ENCODE measurements around the gene HGD.
"Not testable (repeated sequence)": the region's sequence is repeated elsewhere in the genome, so short reads cannot be mapped to it uniquely, and the experiment has no call there.

The HGD gene

DNA sequence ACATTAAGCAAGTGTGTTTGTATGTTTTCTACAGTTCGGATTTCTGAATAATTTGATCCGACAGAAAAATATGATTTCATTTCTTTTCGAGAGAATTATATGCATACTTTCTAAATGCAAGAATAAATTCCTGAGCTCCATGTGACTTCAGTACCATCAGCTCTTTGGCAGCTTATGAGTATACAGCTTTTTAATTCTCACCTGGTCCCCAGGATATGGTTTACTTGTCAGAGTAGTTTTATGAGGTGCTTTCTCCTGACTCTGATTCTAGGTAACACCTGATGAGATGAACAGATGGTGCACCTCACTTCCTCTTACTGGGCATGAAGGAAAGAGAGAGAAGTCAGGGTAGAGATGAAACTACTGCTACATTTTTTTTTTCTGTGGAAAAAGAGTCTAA lies 3.1 kb downstream of the HGD start:
- DNase-seq = no peak

- no peak for DNase-seq
These were observed 3.6 kb downstream of the HGD start for GRCh38 chr3:120678331-120678947.

DNA sequence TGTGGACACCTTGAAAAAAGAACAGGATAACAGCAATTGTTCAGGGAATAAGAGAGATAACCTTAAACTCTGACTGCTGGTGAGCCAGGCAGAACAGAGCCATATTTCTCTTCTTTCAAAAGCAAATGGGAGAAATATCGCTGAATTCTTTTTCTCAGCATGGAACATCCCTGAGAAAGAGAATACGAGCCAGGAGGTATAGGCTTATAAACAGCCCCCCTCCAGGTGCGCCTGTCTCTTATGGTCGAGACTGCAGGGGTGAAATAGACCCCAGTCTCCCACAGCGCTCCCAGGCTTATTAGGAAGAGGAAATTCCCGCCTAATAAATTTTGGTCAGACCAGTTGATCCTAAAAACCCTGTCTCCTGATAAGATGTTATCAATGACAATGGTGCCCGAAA lies 4.8 kb downstream of the HGD start:
- DNase-seq = not testable (repeated sequence)

DNA sequence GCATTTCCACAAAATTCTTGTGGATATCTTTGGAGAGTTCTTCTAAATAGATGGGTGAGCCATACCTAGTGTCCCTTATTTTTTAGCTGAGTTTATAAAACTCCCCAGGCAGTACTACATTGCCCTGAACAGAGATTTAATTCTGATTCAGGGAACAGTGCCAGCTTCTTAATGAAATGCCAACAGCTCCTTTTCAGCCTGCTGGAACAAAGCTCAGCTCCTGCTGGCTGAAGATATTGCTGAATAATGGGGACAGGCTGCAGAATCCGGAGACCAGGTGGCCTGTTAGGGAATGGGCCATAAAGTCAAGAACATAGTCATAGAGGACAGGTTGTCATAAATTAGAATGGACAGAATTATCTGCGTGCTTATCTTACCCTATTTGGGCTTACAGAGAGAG lies 8.9 kb downstream of the HGD start:
- no peak for DNase-seq

GRCh38 chr3:120670576-120670975 lies 11.5 kb downstream of the HGD start:
- DNase-seq = no peak

GRCh38 chr3:120664926-120665325 lies 17.1 kb downstream of the HGD start:
- DNase-seq = no peak

DNA sequence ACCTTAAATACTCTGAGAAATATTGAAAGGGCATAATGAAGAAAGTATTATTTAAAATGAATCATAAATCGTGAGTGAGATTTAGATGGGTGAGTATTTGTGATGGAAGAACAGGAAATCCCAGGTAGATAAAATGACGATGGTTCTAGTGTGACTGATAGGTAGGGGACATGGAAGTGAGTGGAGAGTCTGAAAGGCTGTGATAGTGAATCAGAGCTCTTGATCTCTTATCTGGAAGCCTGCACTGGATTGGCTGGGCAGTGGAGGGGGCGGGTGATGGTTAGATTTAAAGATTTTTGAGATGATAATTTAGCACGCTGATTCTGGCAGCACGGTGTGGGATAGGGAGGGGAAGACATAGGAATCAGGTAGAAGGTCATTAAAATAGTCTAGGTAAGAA lies 20.1 kb downstream of the HGD start:
- DNase-seq = no peak

- DNase-seq = no peak
These were observed 20.7 kb downstream of the HGD start for GRCh38 chr3:120661106-120661905.

DNA sequence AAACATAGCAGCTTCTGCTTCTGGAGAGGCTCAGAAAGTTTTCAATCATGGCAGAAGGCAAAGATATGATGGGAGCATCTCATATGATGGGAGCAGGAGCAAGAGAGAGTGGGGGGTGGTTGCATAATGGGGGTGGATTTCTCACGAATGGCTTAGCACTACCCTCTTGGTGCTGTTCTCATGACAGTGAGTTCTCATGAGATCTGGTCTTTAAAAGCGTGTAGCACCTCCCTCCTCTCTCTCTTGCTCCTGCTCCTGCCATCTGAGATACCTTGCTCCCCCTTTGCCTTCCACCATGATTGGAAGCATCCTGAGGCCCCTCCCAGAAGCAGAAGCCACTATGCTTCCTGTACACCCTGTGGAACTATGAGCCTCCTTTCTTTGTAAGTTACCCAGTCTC lies 22.2 kb downstream of the HGD start:
- DNase-seq = no peak

DNA sequence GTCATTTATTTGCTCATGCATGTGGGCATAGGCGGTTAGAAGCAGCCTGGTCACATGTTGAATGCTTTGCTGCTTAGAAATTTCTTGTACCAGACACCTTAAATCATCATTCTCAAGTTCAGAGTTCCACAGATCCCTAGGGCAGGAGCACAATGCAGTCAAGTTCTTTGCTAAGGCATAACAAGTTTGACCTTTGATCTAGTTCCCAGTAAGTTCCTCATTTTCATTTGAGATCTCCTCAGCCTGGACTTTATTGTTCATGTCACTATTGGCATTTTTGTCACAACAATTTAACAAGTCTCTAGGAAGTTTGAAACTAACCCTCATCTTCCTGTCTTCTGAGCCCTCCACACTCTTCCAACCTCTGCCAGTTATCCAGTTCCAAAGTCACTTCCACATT lies 22.8 kb downstream of the HGD start:
- no peak for DNase-seq

DNA sequence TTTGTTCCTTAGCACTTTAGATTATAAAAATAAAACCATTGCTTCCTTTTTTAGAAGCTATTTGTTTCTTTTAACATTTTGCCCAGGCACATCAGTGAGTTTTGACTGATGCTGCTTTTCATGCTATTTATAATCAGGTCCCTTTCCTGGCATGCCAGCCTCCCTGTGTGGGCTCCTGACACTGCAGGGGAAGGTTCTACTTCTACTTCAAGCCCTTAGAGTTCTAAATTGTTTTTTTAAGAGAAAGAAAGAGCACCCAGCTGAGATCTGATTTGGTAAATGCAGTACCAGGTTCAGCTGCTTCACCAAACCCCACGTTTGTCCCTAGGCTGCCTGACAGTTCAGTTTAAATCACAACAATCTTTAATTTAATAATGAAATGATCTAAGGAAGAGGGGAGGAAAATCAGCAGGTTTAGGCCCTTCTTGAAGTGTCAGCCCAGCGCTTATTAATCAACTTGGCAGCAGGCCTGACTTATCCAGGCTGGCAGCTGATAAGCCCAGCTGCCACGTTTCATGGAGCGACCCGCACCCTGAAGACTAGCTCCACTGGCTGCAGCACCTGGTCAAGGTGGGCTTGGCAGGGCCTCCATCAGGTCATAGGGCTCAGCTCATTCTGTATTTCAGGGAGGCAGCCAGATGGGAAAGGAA lies 29.0 kb downstream of the HGD start:
- no peak for DNase-seq

DNA sequence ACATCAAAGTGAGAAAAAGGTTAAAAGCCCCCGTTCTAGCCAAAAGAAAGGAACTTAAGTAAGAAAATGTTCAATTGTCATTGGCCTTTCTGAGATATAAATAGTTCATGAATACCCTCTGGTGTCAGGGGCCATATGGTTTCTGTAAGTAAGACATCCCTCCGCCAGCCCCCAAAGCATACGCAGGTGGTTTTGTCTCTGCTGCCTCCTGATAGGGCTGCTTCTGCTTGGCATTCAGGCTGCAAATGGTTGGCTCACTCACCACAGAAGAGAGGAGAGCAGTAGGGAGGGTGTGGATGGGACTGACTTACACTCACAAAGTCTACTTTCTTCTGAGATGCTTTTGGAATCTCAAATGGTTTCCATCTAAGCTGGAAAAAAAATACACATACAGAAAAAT lies 29.8 kb downstream of the HGD start:
- DNase-seq = no peak

DNA sequence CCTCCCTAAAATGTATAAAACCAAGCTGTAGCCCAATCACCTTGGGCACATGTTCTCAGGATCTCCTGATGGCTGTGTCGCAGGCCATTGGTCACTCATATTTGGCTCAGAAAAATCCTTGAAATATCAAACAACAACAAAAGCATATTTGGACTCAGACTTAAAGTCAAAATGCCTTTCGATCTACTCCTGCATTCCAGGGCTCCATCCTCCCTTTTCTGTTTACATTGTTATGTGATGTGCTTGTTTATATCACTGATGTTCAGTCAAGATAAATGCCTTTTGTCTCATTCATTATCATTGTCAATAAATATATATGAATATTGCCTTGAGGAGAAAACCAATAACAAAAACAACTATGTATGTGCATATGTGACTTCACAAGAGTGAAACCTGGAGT lies 31.7 kb downstream of the HGD start:
- no peak for DNase-seq

- no peak for DNase-seq
These were observed 32.2 kb downstream of the HGD start for GRCh38 chr3:120649830-120650233.

DNA sequence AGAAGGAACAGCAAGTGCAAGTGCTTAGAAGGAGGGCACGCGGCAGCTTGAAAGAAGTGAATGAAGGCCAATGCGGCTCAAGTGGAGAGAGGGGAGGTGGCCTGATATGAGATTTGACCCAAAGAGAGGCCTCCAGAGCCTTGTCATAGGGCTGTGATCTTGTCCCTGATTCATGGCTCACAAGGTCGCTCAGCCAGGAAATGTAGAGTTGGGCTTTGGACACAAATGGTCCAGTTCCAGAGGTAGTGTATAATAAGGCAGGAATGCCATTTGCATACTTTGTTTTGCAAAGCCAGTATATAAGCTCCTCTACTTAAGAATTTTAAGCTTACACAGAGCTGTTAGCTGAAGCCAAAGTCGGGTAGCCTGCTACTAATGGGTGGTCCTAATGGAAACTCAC lies 33.7 kb downstream of the HGD start:
- DNase-seq = no peak

DNA sequence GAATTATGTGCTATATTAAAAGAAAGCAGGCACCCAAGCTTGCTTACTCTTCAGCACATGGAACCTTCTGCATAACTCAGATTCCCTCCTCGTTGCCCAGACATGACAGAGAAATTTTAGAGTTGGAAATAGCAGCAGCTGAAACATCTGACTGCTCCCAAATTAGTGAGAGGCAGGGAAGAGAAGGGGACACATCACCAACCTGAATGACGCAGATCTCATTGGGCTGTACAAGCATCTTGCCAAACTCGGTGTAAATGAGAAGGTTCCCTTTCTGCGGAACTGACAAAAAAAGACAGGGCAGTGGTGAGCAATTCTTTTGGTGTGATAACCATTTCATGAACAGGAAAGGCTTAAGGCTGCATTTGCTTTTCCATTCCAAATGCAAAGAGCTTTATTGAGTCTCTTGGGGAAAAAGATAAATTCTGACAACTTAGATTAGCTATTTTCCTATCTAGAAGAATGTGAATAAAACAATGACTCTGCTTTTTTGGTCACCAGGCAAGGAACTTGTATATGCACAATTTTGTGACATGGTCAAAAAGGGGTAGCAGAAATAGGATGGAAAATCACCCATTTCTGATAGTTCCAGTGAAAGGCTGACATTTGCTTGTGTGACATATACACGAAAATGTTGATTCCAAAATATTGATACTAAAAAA lies 35.1 kb downstream of the HGD start:
- no peak for DNase-seq

GRCh38 chr3:120645083-120645845 lies 36.8 kb downstream of the HGD start:
- DNase-seq = no peak

DNA sequence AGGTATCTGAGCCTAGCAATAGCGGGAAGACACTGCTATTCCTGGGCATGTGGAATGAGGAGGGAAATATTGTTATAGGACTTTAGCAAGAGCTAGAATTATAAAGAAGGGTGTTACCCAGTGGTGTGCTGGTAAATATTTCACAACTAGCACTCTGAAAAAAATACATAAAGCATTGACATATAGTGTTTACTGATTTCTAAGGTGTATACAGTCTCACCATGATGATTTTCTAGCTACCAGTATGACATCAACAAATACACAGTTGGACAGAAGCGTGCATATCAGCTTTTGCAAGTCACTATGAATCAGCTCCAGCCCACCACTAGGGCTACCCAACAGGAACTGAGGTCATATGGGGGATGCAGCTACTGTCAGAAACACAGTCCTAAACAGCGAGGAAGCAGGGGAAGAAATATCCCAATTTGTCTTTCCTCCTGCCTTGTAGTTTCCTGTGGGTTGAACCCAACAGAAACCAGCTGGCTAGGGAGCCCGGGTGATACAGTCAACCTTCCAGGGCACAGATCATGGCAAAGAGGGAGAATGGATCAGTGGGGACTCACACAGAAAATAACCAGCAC lies 39.6 kb downstream of the HGD start:
- no peak for DNase-seq

DNA sequence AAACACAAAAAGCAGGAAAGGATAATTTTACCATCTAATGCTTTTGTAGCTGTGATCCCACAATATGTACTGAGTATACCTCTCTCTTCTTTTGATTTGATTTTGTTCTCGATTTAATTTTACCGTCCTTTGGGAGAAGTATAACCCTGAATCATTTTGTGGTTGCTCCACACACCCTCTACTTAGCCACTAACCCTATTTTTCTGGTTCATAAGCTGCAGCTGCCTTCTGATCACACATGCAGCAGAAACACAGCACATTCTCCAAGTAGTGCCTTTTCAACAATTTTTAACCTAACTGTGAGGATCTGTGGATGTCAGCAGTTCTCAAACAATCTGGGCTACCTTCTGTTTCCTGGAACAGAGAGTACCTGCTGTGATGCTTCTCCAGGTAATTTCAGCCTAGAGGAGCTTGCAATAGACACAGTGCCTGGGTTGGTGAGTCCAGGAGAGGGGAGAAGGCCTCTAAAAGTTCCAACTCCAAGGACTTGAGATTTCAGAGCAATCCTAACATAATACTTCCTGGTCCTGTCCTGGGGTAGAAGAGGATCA lies 40.3 kb downstream of the HGD start:
- DNase-seq = no peak

GRCh38 chr3:120640231-120640630 lies 41.8 kb downstream of the HGD start:
- DNase-seq = no peak

DNA sequence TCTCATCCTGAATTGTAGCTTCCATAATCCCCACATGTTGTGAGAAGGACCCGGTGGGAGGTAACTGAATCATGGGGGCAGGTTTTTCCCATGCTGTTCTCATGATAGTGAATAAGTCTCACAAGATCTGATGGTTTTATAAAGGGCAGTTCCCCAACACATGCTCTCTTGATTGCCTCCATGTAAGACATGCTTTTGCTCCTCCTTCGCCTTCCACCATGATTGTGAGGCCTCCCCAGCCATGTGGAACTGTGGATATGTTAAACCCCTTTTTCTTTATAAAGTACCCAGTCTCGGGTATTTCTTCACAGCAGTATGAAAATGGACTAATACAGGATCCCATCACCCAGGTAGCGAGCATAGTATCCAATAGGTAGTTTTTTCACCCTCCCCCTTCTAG lies 43.2 kb downstream of the HGD start:
- DNase-seq = not testable (repeated sequence)

DNA sequence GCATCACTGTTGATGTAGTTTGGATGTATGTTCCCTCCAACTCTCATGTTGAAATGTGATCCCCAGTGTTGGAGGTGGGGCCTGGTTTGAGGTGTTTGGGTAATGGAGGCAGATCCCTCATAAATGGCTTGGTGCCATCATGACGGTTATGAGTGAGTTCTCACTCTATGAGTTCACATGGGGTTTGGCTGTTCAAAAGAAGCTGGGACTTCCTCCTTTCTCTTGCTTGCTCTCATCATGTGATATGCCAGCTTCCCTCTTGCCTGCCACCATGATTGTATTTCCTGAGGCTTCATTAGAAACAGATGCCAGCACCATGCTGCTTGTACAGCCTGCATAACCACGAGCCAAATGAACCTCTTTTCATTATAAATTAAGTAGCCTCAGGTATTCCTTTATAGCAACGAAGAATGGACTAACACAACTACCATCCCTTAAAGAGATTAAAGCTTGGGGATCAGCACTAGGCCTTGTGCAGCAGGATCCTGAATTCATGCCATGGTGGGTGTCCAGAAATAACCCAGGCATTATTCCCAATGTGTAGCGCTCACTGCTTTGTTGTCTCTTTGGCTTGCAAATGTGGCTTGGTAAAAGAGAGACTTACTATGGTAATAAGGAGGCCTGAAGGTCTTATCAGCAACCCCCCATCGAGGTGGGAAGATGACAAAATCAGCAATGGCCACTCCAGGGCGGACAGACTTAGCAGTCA lies 44.0 kb downstream of the HGD start:
- DNase-seq = no peak
